ENCODE results near the gene NGDN.

NGDN gene

DNA sequence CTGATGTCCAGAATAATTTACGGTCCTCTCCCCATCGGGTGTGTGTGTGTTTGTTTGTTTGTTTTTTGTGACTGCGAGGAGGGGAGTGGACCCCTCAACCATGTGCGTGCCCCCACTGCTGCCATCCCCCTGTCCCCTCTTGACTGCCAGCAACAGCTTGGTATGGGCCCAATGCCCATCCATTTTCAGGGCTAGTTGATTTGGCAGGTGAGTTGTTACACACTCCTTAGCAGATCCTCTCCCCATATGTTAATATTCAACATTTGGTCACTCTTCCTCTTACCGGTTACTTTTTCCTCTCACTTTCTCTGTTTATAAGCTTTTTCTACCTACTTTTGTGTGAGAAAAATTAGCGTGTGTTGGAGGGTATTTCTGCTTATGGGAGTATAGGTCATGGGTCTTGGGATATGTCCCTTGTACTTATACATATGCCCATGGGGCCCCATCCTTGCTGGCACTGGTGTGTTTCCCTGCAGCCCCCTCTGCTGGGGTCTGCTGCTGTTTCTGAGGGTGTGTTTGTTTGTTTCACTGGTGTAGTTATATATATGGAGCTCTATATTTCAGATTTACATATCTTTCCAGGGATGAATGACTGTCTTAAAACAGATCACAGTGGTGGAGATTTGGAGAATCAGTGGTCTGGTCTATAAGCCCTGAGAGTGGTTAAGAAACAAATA, 48.3 kb downstream of the NGDN start:
- H3K27ac ChIP-seq (ENCODE audit: low read depth, low read length), result no peak overlapping the region
- H3K27me3 ChIP-seq (ENCODE audit: low read length), result no peaks in the 10 kb centered on the region
- H3K79me2 ChIP-seq (ENCODE audit: insufficient read depth, low read length), result no peaks in the 10 kb centered on the region
- no peaks in the 10 kb centered on the region for H3K9me2 ChIP-seq (replicated peaks; ENCODE audit: insufficient read depth, low read length)
- no peak overlapping the region for H3K4me2 ChIP-seq (ENCODE audit: low read depth, low read length, poor library complexity, severe bottlenecking)
- no peak overlapping the region for H3K4me3 ChIP-seq (ENCODE audit: insufficient read depth, low read length, poor library complexity, severe bottlenecking)
- H3F3A ChIP-seq (ENCODE audit: insufficient read depth), result no peaks in the 10 kb centered on the region
- TF ChIP-seq EZH2phosphoT487 (conservative IDR thresholded peaks at IDR 0.05; ENCODE audit: low read length), result no peak
- no peak for TF ChIP-seq CTCF (IDR thresholded peaks at IDR 0.05; ENCODE audit: insufficient read depth, low read length, poor library complexity, severe bottlenecking)
- H3K36me3 ChIP-seq (ENCODE audit: low read length), result no peaks in the 10 kb centered on the region
- no peaks in the 10 kb centered on the region for H3K9me3 ChIP-seq (ENCODE audit: insufficient read depth, low read length)
- H4K20me1 ChIP-seq (ENCODE audit: low read depth, low read length), result no peaks in the 10 kb centered on the region
- H2AFZ ChIP-seq (ENCODE audit: low read depth, low read length, severe bottlenecking), result no peak overlapping the region
- H3K9ac ChIP-seq (ENCODE audit: low read length), result no peak overlapping the region

DNA sequence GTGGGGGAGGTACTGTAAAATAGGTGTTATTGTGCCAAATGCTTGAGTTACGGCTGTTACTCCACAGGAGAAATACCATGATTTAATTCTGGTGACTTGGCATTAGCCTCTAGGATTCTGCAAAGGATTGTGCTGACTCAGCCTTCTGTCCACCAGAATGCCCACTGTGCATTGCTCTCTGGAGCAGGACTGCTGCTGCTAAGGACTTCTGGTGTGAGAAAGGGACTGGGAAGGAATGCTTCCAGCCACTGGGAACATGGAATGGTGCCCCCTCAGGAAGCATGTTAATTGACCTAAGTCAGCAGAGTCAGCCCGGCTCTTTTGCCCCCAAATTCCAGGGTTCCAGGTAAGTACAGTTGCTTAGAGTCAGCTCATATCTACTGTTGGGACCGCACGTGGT, 49.2 kb downstream of the NGDN start:
- H4K20me1 ChIP-seq (ENCODE audit: low read depth, low read length), result no peaks in the 10 kb centered on the region
- H3K36me3 ChIP-seq (ENCODE audit: low read length), result no peaks in the 10 kb centered on the region
- no peaks in the 10 kb centered on the region for H3K79me2 ChIP-seq (ENCODE audit: insufficient read depth, low read length)
- H3K9me2 ChIP-seq (replicated peaks; ENCODE audit: insufficient read depth, low read length), result no peaks in the 10 kb centered on the region
- no peak overlapping the region for H3K4me2 ChIP-seq (ENCODE audit: low read depth, low read length, poor library complexity, severe bottlenecking)
- H3K4me3 ChIP-seq (ENCODE audit: insufficient read depth, low read length, poor library complexity, severe bottlenecking), result no peak overlapping the region
- no peak overlapping the region for H3K27ac ChIP-seq (ENCODE audit: low read depth, low read length)
- H3K27me3 ChIP-seq (ENCODE audit: low read length), result no peaks in the 10 kb centered on the region
- H3K9me3 ChIP-seq (ENCODE audit: insufficient read depth, low read length), result no peaks in the 10 kb centered on the region
- TF ChIP-seq EZH2phosphoT487 (conservative IDR thresholded peaks at IDR 0.05; ENCODE audit: low read length), result no peak
- no peak for TF ChIP-seq CTCF (IDR thresholded peaks at IDR 0.05; ENCODE audit: insufficient read depth, low read length, poor library complexity, severe bottlenecking)
- no peak overlapping the region for H2AFZ ChIP-seq (ENCODE audit: low read depth, low read length, severe bottlenecking)
- H3F3A ChIP-seq (ENCODE audit: insufficient read depth), result no peaks in the 10 kb centered on the region
- H3K9ac ChIP-seq (ENCODE audit: low read length), result no peak overlapping the region

DNA sequence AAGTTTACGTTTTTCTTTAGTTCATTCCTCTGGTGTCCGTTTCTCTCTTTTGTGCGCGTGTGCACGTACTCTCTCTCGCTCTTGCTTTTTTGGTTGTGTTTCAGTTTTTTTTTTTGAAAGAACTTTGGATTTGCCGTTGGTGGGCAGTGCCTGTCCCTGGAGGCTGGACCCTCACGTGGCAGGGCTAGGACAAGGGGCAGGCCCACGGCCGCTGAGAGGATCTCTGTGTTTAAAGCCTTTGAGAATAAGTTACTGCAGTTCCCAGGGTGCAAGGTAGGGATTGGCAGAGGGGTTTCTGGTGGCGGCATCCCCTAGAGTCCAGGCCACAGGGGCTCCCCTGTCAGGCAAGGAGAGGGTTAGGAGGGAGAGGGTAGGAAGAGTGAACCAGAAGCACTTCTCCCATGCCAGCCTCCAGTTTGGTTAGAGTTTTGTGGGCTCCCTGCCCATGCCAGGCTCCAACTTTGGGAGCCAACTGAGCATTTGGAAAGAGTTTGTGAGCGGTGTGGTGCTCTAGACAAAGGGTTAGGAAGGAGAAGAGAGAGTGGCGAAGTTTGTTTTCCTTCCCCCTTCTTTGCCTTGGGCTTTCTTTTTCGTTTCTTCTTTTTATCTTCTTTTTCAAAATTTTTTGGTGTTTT, 51.5 kb downstream of the NGDN start:
- no peaks in the 10 kb centered on the region for H4K20me1 ChIP-seq (ENCODE audit: low read depth, low read length)
- no peaks in the 10 kb centered on the region for H3K9me3 ChIP-seq (ENCODE audit: insufficient read depth, low read length)
- no peaks in the 10 kb centered on the region for H3K9me2 ChIP-seq (replicated peaks; ENCODE audit: insufficient read depth, low read length)
- H3K4me2 ChIP-seq (ENCODE audit: low read depth, low read length, poor library complexity, severe bottlenecking), result no peak overlapping the region
- H3F3A ChIP-seq (ENCODE audit: insufficient read depth), result no peaks in the 10 kb centered on the region
- H3K36me3 ChIP-seq (ENCODE audit: low read length), result no peaks in the 10 kb centered on the region
- H3K9ac ChIP-seq (ENCODE audit: low read length), result no peak overlapping the region
- no peak overlapping the region for H2AFZ ChIP-seq (ENCODE audit: low read depth, low read length, severe bottlenecking)
- H3K4me3 ChIP-seq (ENCODE audit: insufficient read depth, low read length, poor library complexity, severe bottlenecking), result no peak overlapping the region
- H3K27ac ChIP-seq (ENCODE audit: low read depth, low read length), result no peak overlapping the region
- no peaks in the 10 kb centered on the region for H3K79me2 ChIP-seq (ENCODE audit: insufficient read depth, low read length)
- no peaks in the 10 kb centered on the region for H3K27me3 ChIP-seq (ENCODE audit: low read length)
- TF ChIP-seq EZH2phosphoT487 (conservative IDR thresholded peaks at IDR 0.05; ENCODE audit: low read length), result no peak
- TF ChIP-seq CTCF (IDR thresholded peaks at IDR 0.05; ENCODE audit: insufficient read depth, low read length, poor library complexity, severe bottlenecking), result no peak

Measured in SU-DHL-6 (cell line).